Umbilical cord (tissue), 2 donors: ENCODE data around the gene RNF224. TPM values are rescaled to one million over a fixed set of nuclear protein-coding genes. Genes with fewer than 3 reads are reported as not detected.

Experiments used
- DNase-seq: peaks from one replicate; pipeline ENCODE4 v3.0.0-alpha.2; 2015; ENCODE audit warnings: low spot score
- total RNA-seq: library from RNA; depleted of rRNA; stranded (reverse); fragments of >200 nt; gene quantifications from one replicate; pipeline ENCODE4 v1.2.3, GENCODE V29; 2014; ENCODE audit warnings: low replicate concordance; ENCODE audit not compliant: insufficient read depth

RNF224 gene
- total RNA-seq, 1 donor from 2014 or later = not detected

DNA sequence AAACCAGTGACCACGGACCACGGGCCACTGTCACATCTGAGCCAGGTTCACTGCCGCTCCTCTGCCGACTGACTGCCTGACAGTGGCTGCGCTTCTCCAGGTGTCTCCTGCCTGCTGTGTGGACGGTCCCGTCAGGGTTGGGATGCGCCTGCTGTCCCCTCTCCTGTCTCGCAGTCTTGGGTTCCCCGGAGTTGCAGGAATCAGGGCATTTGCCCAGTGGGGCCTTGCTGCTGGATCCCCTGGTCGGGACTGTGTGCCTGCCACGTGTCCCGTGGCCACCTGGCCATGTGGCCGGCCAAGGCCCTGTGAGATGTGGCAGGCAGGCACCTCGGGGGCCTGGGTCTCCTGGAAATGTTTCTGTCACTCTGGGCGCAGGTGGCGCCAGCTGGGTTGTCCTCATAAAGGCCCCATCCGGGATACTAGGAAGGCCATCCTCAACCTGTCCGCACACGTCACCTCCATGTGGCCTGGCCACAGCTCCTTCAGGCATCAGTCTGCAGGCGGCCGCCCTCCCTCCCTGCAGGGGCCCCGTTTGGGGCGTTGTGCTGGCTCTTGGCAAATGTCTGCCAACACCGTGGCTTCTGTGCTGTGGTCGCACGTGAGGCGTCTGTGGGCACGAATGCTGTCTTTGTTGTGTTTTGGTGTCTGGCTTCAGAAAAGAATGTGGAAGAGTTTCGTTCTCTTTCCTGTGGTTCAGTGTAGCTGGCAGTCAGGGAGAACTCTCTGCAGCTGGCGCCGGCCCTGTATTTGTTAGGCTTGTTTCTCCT, 43.8 kb downstream of the RNF224 start:
- no peak for DNase-seq

- no peak for DNase-seq
Measured at GRCh38 chr9:137271696-137272076, 44.4 kb downstream of the RNF224 start.

GRCh38 chr9:137272241-137273094, 45.2 kb downstream of the RNF224 start:
- no peak for DNase-seq

DNA sequence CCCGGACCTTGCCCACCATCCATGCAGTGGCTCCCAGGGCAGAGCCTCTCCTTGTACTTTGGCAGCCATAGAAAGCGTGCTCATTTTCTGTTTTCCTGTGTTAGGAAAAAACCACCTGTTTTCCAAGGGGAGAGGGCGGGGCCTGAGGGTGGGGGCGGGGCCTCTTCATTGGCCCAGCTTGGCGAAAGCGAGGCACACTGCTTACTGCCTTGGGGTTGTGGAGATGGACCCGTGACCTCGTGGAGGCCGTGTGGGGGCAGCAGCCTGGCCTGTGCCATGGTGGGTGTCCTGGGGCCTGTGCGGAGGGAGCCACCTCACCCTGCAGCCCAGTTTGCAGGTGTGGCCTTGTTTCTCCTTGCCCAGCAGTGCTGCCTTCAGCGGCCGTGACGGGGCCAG, 45.8 kb downstream of the RNF224 start:
- DNase-seq = no peak

DNA sequence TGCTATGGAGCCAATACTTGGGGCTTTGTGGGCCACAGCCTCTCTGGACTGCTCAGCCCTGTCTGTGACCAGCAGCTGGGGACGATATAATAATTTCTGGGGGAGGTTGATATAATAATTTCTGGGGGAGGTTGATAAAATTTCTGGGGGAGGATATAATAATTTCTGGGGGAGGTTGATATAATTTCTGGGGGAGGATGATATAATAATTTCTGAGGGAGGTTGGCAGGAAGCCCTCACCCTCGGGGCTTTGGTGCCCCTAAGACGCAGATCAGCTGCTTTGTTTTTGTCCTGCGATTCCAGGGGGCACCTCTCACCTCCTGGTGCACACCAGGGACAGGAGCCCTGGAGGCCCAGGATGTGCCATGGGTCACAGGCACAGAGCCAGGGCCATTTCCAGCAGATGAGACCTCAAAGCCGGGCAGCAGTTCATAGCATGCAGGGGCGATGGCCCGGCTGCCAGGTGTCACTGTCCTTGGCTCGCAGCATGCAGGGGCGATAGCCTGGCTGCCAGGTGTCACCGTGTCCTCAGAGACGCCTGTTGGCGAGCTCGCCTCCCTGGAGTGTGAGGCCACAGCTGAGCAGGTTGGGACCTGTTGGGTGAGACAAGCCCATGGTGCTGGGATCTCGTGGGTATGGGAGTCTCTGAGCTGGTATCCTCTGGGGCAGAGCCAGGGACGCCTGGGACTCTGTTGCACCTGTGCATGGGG, 46.5 kb downstream of the RNF224 start:
- DNase-seq = no peak

DNA sequence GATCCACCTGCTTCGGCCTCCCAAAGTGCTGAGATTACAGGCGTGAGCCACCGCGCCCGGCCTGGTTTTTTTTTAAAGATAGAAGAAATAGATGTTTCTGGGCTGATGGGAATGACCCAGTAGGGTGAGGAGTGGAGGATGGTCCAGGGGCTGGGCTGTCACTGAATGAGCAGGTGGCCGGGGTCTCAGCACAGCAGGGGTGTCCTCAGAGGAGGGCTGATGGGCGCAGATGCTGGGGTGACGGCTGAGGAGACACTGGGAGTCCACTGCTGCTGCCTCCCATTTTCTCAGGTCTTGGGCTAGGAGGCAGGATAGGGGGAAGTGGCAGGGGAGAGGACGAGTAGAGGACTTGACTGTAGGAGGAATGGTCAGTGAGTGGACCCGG, 47.9 kb downstream of the RNF224 start:
- DNase-seq = no peak

GRCh38 chr9:137275588-137276472, 48.5 kb downstream of the RNF224 start:
- no peak for DNase-seq

GRCh38 chr9:137276473-137277328, 49.4 kb downstream of the RNF224 start:
- peak; percentile 70 for DNase-seq

- peak; percentile 74 for DNase-seq
Measured at GRCh38 chr9:137277329-137278041, 50.2 kb downstream of the RNF224 start, which contains the start of gene TOR4A. Gene TOR4A, plus strand, starts transcription at chr9:137277726. Its CDS starts 964 bp downstream, at chr9:137278690.

GRCh38 chr9:137278061-137278701, 50.9 kb downstream of the RNF224 start:
- DNase-seq = no peak

Other genes starting within 250 kb of the RNF224 start
- gene PTGDS, start 250.0 kb upstream of the RNF224 start, total RNA-seq = 49.6 TPM
- 0.72 TPM for gene LCNL1, start 244.5 kb upstream of the RNF224 start, total RNA-seq
- gene PAXX, start 235.1 kb upstream of the RNF224 start, total RNA-seq = 10.6 TPM
- gene CLIC3, start 230.9 kb upstream of the RNF224 start, total RNA-seq = 24.3 TPM
- 20.2 TPM for gene ABCA2, start 199.3 kb upstream of the RNF224 start, total RNA-seq
- 0.96 TPM for gene FUT7, start 195.4 kb upstream of the RNF224 start, total RNA-seq
- 6.5 TPM for gene NPDC1, start 181.3 kb upstream of the RNF224 start, total RNA-seq
- not detected for gene ENTPD2, start 173.4 kb upstream of the RNF224 start, total RNA-seq
- 2.6 TPM for gene SAPCD2, start 156.9 kb upstream of the RNF224 start, total RNA-seq
- gene UAP1L1, start 150.0 kb upstream of the RNF224 start, total RNA-seq = 8.2 TPM
- 41.4 TPM for gene MAN1B1, start 140.5 kb upstream of the RNF224 start, total RNA-seq
- 67.9 TPM for gene DPP7, start 112.8 kb upstream of the RNF224 start, total RNA-seq
- 5.1 TPM for gene GRIN1, start 88.3 kb upstream of the RNF224 start, total RNA-seq
- not detected for gene LRRC26, start 57.5 kb upstream of the RNF224 start, total RNA-seq
- gene TMEM210, start 55.4 kb upstream of the RNF224 start, total RNA-seq = not detected
- 18.3 TPM for gene ANAPC2, start 38.9 kb upstream of the RNF224 start, total RNA-seq
- 30.8 TPM for gene SSNA1, start 38.8 kb upstream of the RNF224 start, total RNA-seq
- 2.2 TPM for gene TPRN, start 26.8 kb upstream of the RNF224 start, total RNA-seq
- 33.0 TPM for gene TMEM203, start 21.9 kb upstream of the RNF224 start, total RNA-seq
- gene NDOR1, start 21.8 kb upstream of the RNF224 start, total RNA-seq = 0.72 TPM
- not detected for gene RNF208, start 5.3 kb upstream of the RNF224 start, total RNA-seq
- 0.96 TPM for gene CYSRT1, start 2.3 kb upstream of the RNF224 start, total RNA-seq
- gene SLC34A3, start 3.4 kb downstream of the RNF224 start, total RNA-seq = not detected
- 48.9 TPM for gene TUBB4B, start 13.8 kb downstream of the RNF224 start, total RNA-seq
- 1.9 TPM for gene STPG3, start 23.8 kb downstream of the RNF224 start, total RNA-seq
- gene NELFB, start 27.8 kb downstream of the RNF224 start, total RNA-seq = 18.8 TPM
- 4.3 TPM for gene TOR4A, start 50.2 kb downstream of the RNF224 start, total RNA-seq
- gene NRARP, start 74.8 kb downstream of the RNF224 start, total RNA-seq = 1.9 TPM
- gene EXD3, start 195.7 kb downstream of the RNF224 start, total RNA-seq = 12.0 TPM
- not detected for gene NOXA1, start 195.9 kb downstream of the RNF224 start, total RNA-seq
- gene ENTPD8, start 213.9 kb downstream of the RNF224 start, total RNA-seq = not detected
- 8.7 TPM for gene NSMF, start 231.8 kb downstream of the RNF224 start, total RNA-seq